HepG2 (cell line): ENCODE data around the gene GDE1. TPM values are rescaled to one million over a fixed set of nuclear protein-coding genes. Genes with fewer than 3 reads are reported as not detected.
A peak's percentile ranks its signal among the peaks of the same experiment; 100 is the strongest.

Experiments
- ATF6 ChIP-seq: sonication (generic); formaldehyde crosslinking; conservative IDR thresholded peaks from 2 replicates; pipeline ENCODE4 v1.4.0; 2020; ENCODE audit warnings: missing genetic modification reagents
- KLF12 ChIP-seq: sonication (generic); formaldehyde crosslinking; IDR thresholded peaks from 2 replicates; pipeline ENCODE4 v1.4.0; 2020; ENCODE audit warnings: missing genetic modification reagents, borderline replicate concordance
- MTA1 ChIP-seq: sonication (generic); formaldehyde crosslinking; IDR thresholded peaks from 2 replicates; pipeline ENCODE4 v1.4.0; 2020; ENCODE audit warnings: missing genetic modification reagents, mild to moderate bottlenecking, borderline replicate concordance
- SRY ChIP-seq: sonication (generic); formaldehyde crosslinking; IDR thresholded peaks from 2 replicates; pipeline ENCODE4 v1.8.0; 2022; ENCODE audit warnings: mild to moderate bottlenecking, missing genetic modification reagents
- TAF15 ChIP-seq: fragments of 200-400 bp; formaldehyde crosslinking; IDR thresholded peaks from one replicate; pipeline ENCODE4 v1.6.1; 2018; ENCODE audit warnings: mild to moderate bottlenecking, low read depth, low read length; ENCODE audit not compliant: poor library complexity, severe bottlenecking
- TGIF2 ChIP-seq: IDR thresholded peaks from 2 replicates; pipeline ENCODE4 v1.6.1; 2016; ENCODE audit warnings: control low read depth, missing compliant biosample characterization
- TSC22D2 ChIP-seq: sonication (generic); formaldehyde crosslinking; IDR thresholded peaks from 2 replicates; pipeline ENCODE4 v1.5.1; 2020; ENCODE audit warnings: missing genetic modification reagents, mild to moderate bottlenecking, borderline replicate concordance
- USF2 ChIP-seq, 2 experiments: sonication (generic) in 1 of 2; formaldehyde crosslinking in 1 of 2; IDR thresholded peaks; 2 replicates each; pipeline versions ENCODE4 v1.5.1 to v1.6.1; 2011 to 2020; ENCODE audit warnings: borderline replicate concordance in 1 of 2, low read depth in 1 of 2, low read length in 1 of 2, mild to moderate bottlenecking in 1 of 2, missing genetic modification reagents in 1 of 2, moderate library complexity in 1 of 2
- ZHX2 ChIP-seq, 2 experiments: sonication (generic) in 1 of 2; formaldehyde crosslinking in 1 of 2; IDR thresholded peaks; 2 replicates each; pipeline versions ENCODE4 v1.6.1 to v1.9.0; 2014 to 2022; ENCODE audit warnings: antibody characterized with exemption in 1 of 2, borderline replicate concordance in 1 of 2, inconsistent platforms in 1 of 2, low read depth in 1 of 2, missing genetic modification reagents in 1 of 2
- ZNF234 ChIP-seq: sonication (generic); formaldehyde crosslinking; conservative IDR thresholded peaks from 2 replicates; pipeline ENCODE4 v1.5.1; 2020; ENCODE audit warnings: mild to moderate bottlenecking, missing genetic modification reagents
- ZNF281 ChIP-seq: sonication (generic); formaldehyde crosslinking; IDR thresholded peaks from 2 replicates; pipeline ENCODE4 v1.4.0; 2020; ENCODE audit warnings: missing genetic modification reagents, borderline replicate concordance
- ZNF543 ChIP-seq: sonication (generic); formaldehyde crosslinking; IDR thresholded peaks from 2 replicates; pipeline ENCODE4 v1.4.0; 2020; ENCODE audit warnings: mild to moderate bottlenecking, missing genetic modification reagents
- polyA plus RNA-seq, 8 experiments: library from polyadenylated mRNA; depleted of rRNA in 3 of 8; stranded (reverse) in 7 of 8; unstranded in 1 of 8; fragments of >200 nt; fragmentation: Illumina TruSeq in 4 of 8; extraction: Trizol in 4 of 8; gene quantifications; 2 replicates each; pipeline versions ENCODE4 v1.2.1 to v1.2.3, GENCODE V29; 2011 to 2016; ENCODE audit warnings: low read depth in 4 of 8, missing spikeins in 1 of 8, mixed read lengths in 1 of 8; ENCODE audit not compliant: insufficient read depth in 1 of 8
- total RNA-seq, 5 experiments: library from RNA; depleted of rRNA; stranded (reverse); fragments of >200 nt; fragmentation: Illumina TruSeq; extraction: Trizol; gene quantifications; 2 replicates each; pipeline ENCODE4 v1.2.3, GENCODE V29; 2016; ENCODE audit warnings: low read depth in 1 of 5

Gene GDE1
- total and polyA plus RNA-seq, 2 of the 13 experiments (the other 11 are each of a cell fraction or from before 2014, with no cell fraction given): 35.9 to 59.0 TPM

GRCh38 chr16:19521471-19522396 lies at the start of gene GDE1 (continued):
- TF ChIP-seq ZHX2 (IDR thresholded peaks at IDR 0.05; ENCODE audit: low read depth): peak; percentile 86
- TF ChIP-seq ZHX2 (CRISPR knock-in tag; IDR thresholded peaks at IDR 0.05; ENCODE audit: borderline replicate concordance): no peak; the same call in 1 of the 2 replicates
- TF ChIP-seq USF2 (IDR thresholded peaks at IDR 0.05; ENCODE audit: low read depth, low read length): no peak
- TF ChIP-seq USF2 (CRISPR knock-in tag; IDR thresholded peaks at IDR 0.05; ENCODE audit: borderline replicate concordance): no peak; the same call in 1 of the 2 replicates
- TF ChIP-seq TGIF2: no peak
- TF ChIP-seq MTA1 (CRISPR knock-in tag): peak; percentile 96; the same call in 1 of the 2 replicates
- TF ChIP-seq TSC22D2: no peak
- TF ChIP-seq KLF12: no peak
- peak; percentile 72 for TF ChIP-seq TAF15
- TF ChIP-seq SRY (CRISPR knock-in tag): peak; percentile 84
- TF ChIP-seq ZNF543 (CRISPR knock-in tag): peak; percentile 84
- no peak; the same call in 1 of the 2 replicates for TF ChIP-seq ZNF234 (CRISPR knock-in tag)
- TF ChIP-seq ATF6 (CRISPR knock-in tag): no peak; the same call in 1 of the 2 replicates
- TF ChIP-seq ZNF281 (CRISPR knock-in tag): peak; percentile 86
